Trophoblast cell (in vitro differentiated cells and primary cell): ENCODE results near the gene RABL2A.
"Not testable (repeated sequence)": the region's sequence is repeated elsewhere in the genome, so short reads cannot be mapped to it uniquely, and the experiment has no call there.

Experiments used
- DNase-seq, 2 donors: peaks; one replicate each; pipeline ENCODE4 v3.0.0-alpha.2; 2016
- H2AFZ ChIP-seq: 2 replicates; pipeline ENCODE4 v1.6.1; 2013; ENCODE audit warnings: low read length, moderate library complexity, mild to moderate bottlenecking; ENCODE audit not compliant: insufficient read depth, poor library complexity
- H2AK5ac ChIP-seq: 2 replicates; pipeline ENCODE4 v1.6.1; 2013; ENCODE audit warnings: mild to moderate bottlenecking, low read length
- H2BK120ac ChIP-seq: 2 replicates; pipeline ENCODE4 v1.6.1; 2013; ENCODE audit warnings: low read length, mild to moderate bottlenecking, moderate library complexity; ENCODE audit not compliant: insufficient read depth, poor library complexity
- H2BK12ac ChIP-seq: 2 replicates; pipeline ENCODE4 v1.6.1; 2013; ENCODE audit warnings: mild to moderate bottlenecking, low read length, moderate library complexity
- H2BK5ac ChIP-seq: 2 replicates; pipeline ENCODE4 v1.6.1; 2013; ENCODE audit warnings: low read length, low read depth, moderate library complexity, mild to moderate bottlenecking; ENCODE audit not compliant: poor library complexity
- H3K14ac ChIP-seq: 2 replicates; pipeline ENCODE4 v1.6.1; 2013; ENCODE audit warnings: mild to moderate bottlenecking, low read length
- H3K18ac ChIP-seq: 2 replicates; pipeline ENCODE4 v1.6.1; 2013; ENCODE audit warnings: mild to moderate bottlenecking, low read length
- H3K23ac ChIP-seq: 2 replicates; pipeline ENCODE4 v1.6.1; 2013; ENCODE audit warnings: low read length
- H3K27ac ChIP-seq: 2 replicates; pipeline ENCODE4 v1.5.1; 2013; ENCODE audit warnings: low read depth, mild to moderate bottlenecking, inconsistent platforms, low read length, moderate library complexity
- H3K27me3 ChIP-seq: 2 replicates; pipeline ENCODE4 v1.6.1; 2013; ENCODE audit warnings: inconsistent platforms, mild to moderate bottlenecking, low read length, moderate library complexity; ENCODE audit not compliant: insufficient read depth
- H3K36me3 ChIP-seq, 2 experiments: 1 replicate in 1 of 2; 2 replicates in 1 of 2; pipeline ENCODE4 v1.6.1; 2013; ENCODE audit warnings: low read length in 2 of 2, mild to moderate bottlenecking in 2 of 2, moderate library complexity in 1 of 2; ENCODE audit not compliant: insufficient read depth in 2 of 2, control insufficient read depth in 1 of 2
- H3K4ac ChIP-seq: 2 replicates; pipeline ENCODE4 v1.6.1; 2013; ENCODE audit warnings: low read depth, mild to moderate bottlenecking, low read length, moderate library complexity
- H3K4me1 ChIP-seq, 2 experiments: 1 replicate in 1 of 2; 2 replicates in 1 of 2; pipeline ENCODE4 v1.6.1; 2013; ENCODE audit warnings: low read length in 2 of 2, mild to moderate bottlenecking in 2 of 2, moderate library complexity in 1 of 2; ENCODE audit not compliant: insufficient read depth in 2 of 2, control insufficient read depth in 1 of 2
- H3K4me2 ChIP-seq: 2 replicates; pipeline ENCODE4 v1.6.1; 2013; ENCODE audit warnings: inconsistent platforms, mild to moderate bottlenecking, low read length, moderate library complexity
- H3K4me3 ChIP-seq: 2 replicates; pipeline ENCODE4 v1.5.1; 2013; ENCODE audit warnings: mild to moderate bottlenecking, low read depth, low read length, inconsistent platforms
- H3K79me1 ChIP-seq: one replicate; pipeline ENCODE4 v1.6.1; 2013; ENCODE audit warnings: low read length
- H3K79me2 ChIP-seq: 2 replicates; pipeline ENCODE4 v1.6.1; 2013; ENCODE audit warnings: low read length, mild to moderate bottlenecking; ENCODE audit not compliant: control insufficient read depth, insufficient read depth, poor library complexity
- H3K9ac ChIP-seq: 2 replicates; pipeline ENCODE4 v1.6.1; 2013; ENCODE audit warnings: mild to moderate bottlenecking, low read length
- H3K9me3 ChIP-seq: 2 replicates; pipeline ENCODE4 v1.6.1; 2013; ENCODE audit warnings: low read depth, mild to moderate bottlenecking, control low read depth, inconsistent platforms, low read length; ENCODE audit not compliant: insufficient read depth
- H4K12ac ChIP-seq: 2 replicates; pipeline ENCODE4 v1.6.1; 2013; ENCODE audit warnings: low read depth, mild to moderate bottlenecking, low read length, moderate library complexity
- H4K8ac ChIP-seq: 2 replicates; pipeline ENCODE4 v1.6.1; 2013; ENCODE audit warnings: low read depth, mild to moderate bottlenecking, low read length, moderate library complexity
- H4K91ac ChIP-seq: one replicate; pipeline ENCODE4 v1.6.1; 2013; ENCODE audit warnings: low read depth, mild to moderate bottlenecking, low read length, moderate library complexity
- WGBS: extraction: QIAGEN DNeasy Blood & Tissue Kit; methylation state at CpG from one replicate; pipeline ENCODE4 v1.1.7; 2013; ENCODE audit warnings: missing lambda C conversion rate; ENCODE audit not compliant: insufficient read length, insufficient coverage; ENCODE audit errors: extremely low coverage; 5-methylcytosine and 5-hydroxymethylcytosine counted together

Gene RABL2A

GRCh38 chr2:113606036-113606435 lies 21.0 kb upstream of the RABL2A start:
- H3K36me3 ChIP-seq, H3K79me1 ChIP-seq, H3K9ac ChIP-seq, H2BK120ac ChIP-seq, H3K14ac ChIP-seq, H3K27ac ChIP-seq, H2BK5ac ChIP-seq, H3K4me3 ChIP-seq, H3K27me3 ChIP-seq, H4K91ac ChIP-seq, H3K23ac ChIP-seq, DNase-seq, H3K4me1 ChIP-seq, H2AFZ ChIP-seq, H3K4ac ChIP-seq, H3K4me2 ChIP-seq, H3K79me2 ChIP-seq, H4K8ac ChIP-seq, H2AK5ac ChIP-seq, H2BK12ac ChIP-seq, H4K12ac ChIP-seq, H3K18ac ChIP-seq: not testable (repeated sequence)
- no CpG with 5 or more reads among the region's 1 CpG for WGBS
- H3K9me3 ChIP-seq = peaks cover 11% of the 10 kb centered on the region

DNA sequence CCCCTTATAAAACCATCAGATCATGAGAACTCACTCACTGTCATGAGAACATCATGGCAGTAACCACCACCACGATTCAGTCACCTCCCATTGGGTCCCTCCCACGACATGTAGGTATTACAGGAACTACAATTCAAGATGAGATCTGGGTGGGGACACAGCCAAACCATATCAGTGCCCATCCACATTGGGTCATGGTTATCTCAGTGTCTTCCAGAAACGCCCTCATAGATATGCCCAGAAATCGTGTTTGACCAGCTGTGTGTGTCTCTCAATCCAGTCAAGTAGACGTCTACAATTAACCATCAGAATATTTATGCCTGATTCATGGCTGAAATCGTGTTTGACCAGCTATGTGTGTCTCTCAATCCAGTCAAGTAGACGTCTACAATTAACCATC lies 17.2 kb upstream of the RABL2A start:
- H3K23ac ChIP-seq, H3K4me1 ChIP-seq, H3K4me2 ChIP-seq, H3K14ac ChIP-seq, H2BK5ac ChIP-seq, H3K9ac ChIP-seq, H2AK5ac ChIP-seq, H3K9me3 ChIP-seq, H3K4ac ChIP-seq, H3K36me3 ChIP-seq, H3K18ac ChIP-seq, DNase-seq, H4K8ac ChIP-seq, H3K79me2 ChIP-seq, H4K91ac ChIP-seq, H3K27me3 ChIP-seq, H2BK12ac ChIP-seq, H3K79me1 ChIP-seq, H4K12ac ChIP-seq, H3K4me3 ChIP-seq, H2AFZ ChIP-seq, H2BK120ac ChIP-seq, H3K27ac ChIP-seq: not testable (repeated sequence)
- WGBS = no CpG with 5 or more reads among the region's 7 CpGs

GRCh38 chr2:113621002-113621401 lies 6.1 kb upstream of the RABL2A start:
- no CpG with 5 or more reads among the region's 5 CpGs for WGBS

GRCh38 chr2:113625906-113626305 lies 1.2 kb upstream of the RABL2A start:
- not testable (repeated sequence) for H3K27ac ChIP-seq, H2BK12ac ChIP-seq, H3K4me3 ChIP-seq, H3K4ac ChIP-seq, H3K27me3 ChIP-seq, H3K4me1 ChIP-seq, H2AFZ ChIP-seq, H2BK120ac ChIP-seq, H3K79me2 ChIP-seq, H3K79me1 ChIP-seq, H4K8ac ChIP-seq, H4K12ac ChIP-seq, H2BK5ac ChIP-seq, H2AK5ac ChIP-seq, H3K23ac ChIP-seq, DNase-seq, H3K9me3 ChIP-seq, H3K18ac ChIP-seq, H3K36me3 ChIP-seq, H3K14ac ChIP-seq, H3K4me2 ChIP-seq, H3K9ac ChIP-seq, H4K91ac ChIP-seq
- no CpG with 5 or more reads among the region's 10 CpGs for WGBS

More at GRCh38 chr2:113621002-113621401, 6.1 kb upstream of the RABL2A start:
- H2AFZ ChIP-seq, H3K4me1 ChIP-seq, H3K9me3 ChIP-seq, H3K4me2 ChIP-seq, H4K91ac ChIP-seq, H3K27ac ChIP-seq, DNase-seq, H3K79me2 ChIP-seq, H4K8ac ChIP-seq, H3K18ac ChIP-seq, H2AK5ac ChIP-seq, H3K36me3 ChIP-seq, H3K4me3 ChIP-seq, H3K4ac ChIP-seq, H4K12ac ChIP-seq, H2BK12ac ChIP-seq, H3K27me3 ChIP-seq, H2BK5ac ChIP-seq, H3K23ac ChIP-seq, H3K9ac ChIP-seq, H2BK120ac ChIP-seq, H3K79me1 ChIP-seq, H3K14ac ChIP-seq: not testable (repeated sequence)
